MM.1S (cell line): ENCODE measurements around the gene HINT3.

Experiments
- EZH2 ChIP-seq: fragments of 300-600 bp; sonication (generic); optimal IDR thresholded peaks from 2 replicates; pipeline ENCODE3; 2017; ENCODE audit warnings: low read depth, mild to moderate bottlenecking, antibody characterized with exemption, low read length, mixed read lengths
- EZH2phosphoT487 ChIP-seq: fragments of 300-600 bp; sonication (generic); IDR thresholded peaks from 2 replicates; pipeline ENCODE4 v1.6.1; 2018; ENCODE audit warnings: antibody characterized with exemption, low read length
- TF ChIP-seq, protein P1 (sequence below): fragments of 300-600 bp; sonication (generic); IDR thresholded peaks from 2 replicates; pipeline ENCODE4 v1.5.1; 2016; ENCODE audit warnings: antibody characterized with exemption, low read length, mixed read lengths

DNA sequence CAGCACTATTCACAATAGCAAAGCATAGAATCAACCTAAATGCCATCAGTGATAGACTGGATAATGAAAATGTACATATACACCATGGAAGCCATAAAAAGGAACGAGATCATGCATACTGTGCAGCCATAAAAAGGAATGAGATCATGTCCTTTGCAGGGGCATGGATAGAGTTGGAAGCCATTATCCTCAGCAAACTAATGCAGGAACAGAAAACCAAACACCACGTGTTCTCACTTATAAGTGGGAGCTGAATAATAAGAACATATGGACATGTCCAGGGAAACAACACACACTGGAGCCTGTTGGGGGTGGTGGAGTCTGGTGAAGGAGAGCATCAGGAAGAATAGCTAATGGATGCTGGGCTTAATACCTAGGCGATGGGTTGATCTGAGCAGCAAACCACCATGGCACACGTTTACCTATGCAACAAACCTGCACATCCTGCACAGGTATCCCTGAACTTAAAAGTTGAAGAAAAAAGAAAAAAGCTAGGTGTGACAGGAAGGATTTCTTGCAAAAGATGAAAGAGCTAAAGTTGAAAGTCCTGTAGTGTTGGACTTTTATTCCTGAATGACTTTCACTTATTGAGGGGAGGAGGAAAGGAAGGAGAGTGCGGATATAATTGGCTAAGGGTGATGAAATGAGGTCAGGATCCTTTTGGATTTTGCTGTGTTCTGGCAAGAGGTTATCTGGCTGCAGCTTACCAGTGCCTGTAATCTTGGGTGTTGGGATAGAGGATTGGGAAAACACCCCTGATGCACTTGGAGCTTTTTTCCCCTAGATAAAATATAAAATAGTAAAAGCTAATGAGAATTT lies 38.3 kb downstream of the HINT3 start:
- TF ChIP-seq, protein P1, sequence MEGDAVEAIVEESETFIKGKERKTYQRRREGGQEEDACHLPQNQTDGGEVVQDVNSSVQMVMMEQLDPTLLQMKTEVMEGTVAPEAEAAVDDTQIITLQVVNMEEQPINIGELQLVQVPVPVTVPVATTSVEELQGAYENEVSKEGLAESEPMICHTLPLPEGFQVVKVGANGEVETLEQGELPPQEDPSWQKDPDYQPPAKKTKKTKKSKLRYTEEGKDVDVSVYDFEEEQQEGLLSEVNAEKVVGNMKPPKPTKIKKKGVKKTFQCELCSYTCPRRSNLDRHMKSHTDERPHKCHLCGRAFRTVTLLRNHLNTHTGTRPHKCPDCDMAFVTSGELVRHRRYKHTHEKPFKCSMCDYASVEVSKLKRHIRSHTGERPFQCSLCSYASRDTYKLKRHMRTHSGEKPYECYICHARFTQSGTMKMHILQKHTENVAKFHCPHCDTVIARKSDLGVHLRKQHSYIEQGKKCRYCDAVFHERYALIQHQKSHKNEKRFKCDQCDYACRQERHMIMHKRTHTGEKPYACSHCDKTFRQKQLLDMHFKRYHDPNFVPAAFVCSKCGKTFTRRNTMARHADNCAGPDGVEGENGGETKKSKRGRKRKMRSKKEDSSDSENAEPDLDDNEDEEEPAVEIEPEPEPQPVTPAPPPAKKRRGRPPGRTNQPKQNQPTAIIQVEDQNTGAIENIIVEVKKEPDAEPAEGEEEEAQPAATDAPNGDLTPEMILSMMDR = no peak
- TF ChIP-seq EZH2phosphoT487 (no peak), EZH2 (no peak)
